Measurements from ENCODE around the gene ARF1.

DNA sequence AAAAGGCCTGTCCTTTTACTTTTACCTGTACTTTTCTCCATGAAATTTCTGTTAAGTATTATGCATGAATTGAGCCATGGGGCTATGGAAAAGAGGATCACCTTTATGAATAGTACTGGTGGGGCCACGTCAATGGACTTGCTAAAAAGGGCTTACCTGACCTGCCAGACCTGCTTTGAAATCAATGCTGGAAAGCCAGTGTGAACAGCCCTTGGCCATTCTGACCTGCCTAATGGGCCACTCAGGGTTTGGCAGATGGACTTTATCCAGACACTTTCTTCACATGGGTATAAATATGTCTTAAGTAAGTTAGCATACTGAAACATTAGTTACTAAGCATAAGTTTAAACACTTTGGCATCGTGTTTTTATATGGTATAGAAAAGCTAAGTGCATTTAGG, 49.3 kb downstream of the ARF1 start:
- TF ChIP-seq CREM (CRISPR knock-in tag; IDR thresholded peaks at IDR 0.05) (no peak), ESRRA (CRISPR knock-in tag; IDR thresholded peaks at IDR 0.05; ENCODE audit: borderline replicate concordance) (no peak), GTF2I (CRISPR knock-in tag; conservative IDR thresholded peaks at IDR 0.05) (no peak), ZNF263 (CRISPR knock-in tag; IDR thresholded peaks at IDR 0.05; ENCODE audit: low read depth) (no peak)
- TF ChIP-seq, protein P1, sequence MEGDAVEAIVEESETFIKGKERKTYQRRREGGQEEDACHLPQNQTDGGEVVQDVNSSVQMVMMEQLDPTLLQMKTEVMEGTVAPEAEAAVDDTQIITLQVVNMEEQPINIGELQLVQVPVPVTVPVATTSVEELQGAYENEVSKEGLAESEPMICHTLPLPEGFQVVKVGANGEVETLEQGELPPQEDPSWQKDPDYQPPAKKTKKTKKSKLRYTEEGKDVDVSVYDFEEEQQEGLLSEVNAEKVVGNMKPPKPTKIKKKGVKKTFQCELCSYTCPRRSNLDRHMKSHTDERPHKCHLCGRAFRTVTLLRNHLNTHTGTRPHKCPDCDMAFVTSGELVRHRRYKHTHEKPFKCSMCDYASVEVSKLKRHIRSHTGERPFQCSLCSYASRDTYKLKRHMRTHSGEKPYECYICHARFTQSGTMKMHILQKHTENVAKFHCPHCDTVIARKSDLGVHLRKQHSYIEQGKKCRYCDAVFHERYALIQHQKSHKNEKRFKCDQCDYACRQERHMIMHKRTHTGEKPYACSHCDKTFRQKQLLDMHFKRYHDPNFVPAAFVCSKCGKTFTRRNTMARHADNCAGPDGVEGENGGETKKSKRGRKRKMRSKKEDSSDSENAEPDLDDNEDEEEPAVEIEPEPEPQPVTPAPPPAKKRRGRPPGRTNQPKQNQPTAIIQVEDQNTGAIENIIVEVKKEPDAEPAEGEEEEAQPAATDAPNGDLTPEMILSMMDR (IDR thresholded peaks at IDR 0.05): no peak
- TF ChIP-seq, protein P2, sequence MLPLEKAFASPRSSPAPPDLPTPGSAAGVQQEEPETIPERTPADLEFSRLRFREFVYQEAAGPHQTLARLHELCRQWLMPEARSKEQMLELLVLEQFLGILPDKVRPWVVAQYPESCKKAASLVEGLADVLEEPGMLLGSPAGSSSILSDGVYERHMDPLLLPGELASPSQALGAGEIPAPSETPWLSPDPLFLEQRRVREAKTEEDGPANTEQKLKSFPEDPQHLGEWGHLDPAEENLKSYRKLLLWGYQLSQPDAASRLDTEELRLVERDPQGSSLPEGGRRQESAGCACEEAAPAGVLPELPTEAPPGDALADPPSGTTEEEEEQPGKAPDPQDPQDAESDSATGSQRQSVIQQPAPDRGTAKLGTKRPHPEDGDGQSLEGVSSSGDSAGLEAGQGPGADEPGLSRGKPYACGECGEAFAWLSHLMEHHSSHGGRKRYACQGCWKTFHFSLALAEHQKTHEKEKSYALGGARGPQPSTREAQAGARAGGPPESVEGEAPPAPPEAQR (CRISPR knock-in tag; IDR thresholded peaks at IDR 0.05): no peak
- TF ChIP-seq, protein P3, sequence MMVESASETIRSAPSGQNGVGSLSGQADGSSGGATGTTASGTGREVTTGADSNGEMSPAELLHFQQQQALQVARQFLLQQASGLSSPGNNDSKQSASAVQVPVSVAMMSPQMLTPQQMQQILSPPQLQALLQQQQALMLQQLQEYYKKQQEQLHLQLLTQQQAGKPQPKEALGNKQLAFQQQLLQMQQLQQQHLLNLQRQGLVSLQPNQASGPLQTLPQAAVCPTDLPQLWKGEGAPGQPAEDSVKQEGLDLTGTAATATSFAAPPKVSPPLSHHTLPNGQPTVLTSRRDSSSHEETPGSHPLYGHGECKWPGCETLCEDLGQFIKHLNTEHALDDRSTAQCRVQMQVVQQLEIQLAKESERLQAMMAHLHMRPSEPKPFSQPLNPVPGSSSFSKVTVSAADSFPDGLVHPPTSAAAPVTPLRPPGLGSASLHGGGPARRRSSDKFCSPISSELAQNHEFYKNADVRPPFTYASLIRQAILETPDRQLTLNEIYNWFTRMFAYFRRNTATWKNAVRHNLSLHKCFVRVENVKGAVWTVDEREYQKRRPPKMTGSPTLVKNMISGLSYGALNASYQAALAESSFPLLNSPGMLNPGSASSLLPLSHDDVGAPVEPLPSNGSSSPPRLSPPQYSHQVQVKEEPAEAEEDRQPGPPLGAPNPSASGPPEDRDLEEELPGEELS (CRISPR knock-in tag; IDR thresholded peaks at IDR 0.05): no peak

Measured in WTC11 (cell line).